Gastrocnemius medialis (tissue), 4 donors: ENCODE data around the gene DXO. TPM values are rescaled to one million over a fixed set of nuclear protein-coding genes. Genes with fewer than 3 reads are reported as not detected.

Experiments used
- ATAC-seq, 2 donors: fragments of 150-250 bp; one replicate each; pipeline ENCODE4 v1.9.1; 2016
- DNase-seq, 2 donors: peaks; one replicate each; pipeline ENCODE4 v3.0.0-alpha.2; 2019
- H3K27ac ChIP-seq, 4 donors: fragments of 200-600 bp; sonication (generic); 1 replicate in 1 of 4; 2 replicates in 3 of 4; pipeline ENCODE4 v1.5.1; 2016 to 2018; ENCODE audit warnings: mild to moderate bottlenecking in 2 of 4, moderate library complexity in 1 of 4
- H3K27me3 ChIP-seq, 3 donors: fragments of 200-600 bp; sonication (generic) in 2 of 3; 1 replicate in 1 of 3; 2 replicates in 2 of 3; pipeline versions ENCODE4 v1.5.1 to v1.6.0; 2016 to 2019; ENCODE audit warnings: mild to moderate bottlenecking in 1 of 3, moderate library complexity in 1 of 3
- H3K36me3 ChIP-seq, 2 donors: fragments of 200-600 bp; sonication (generic) in 1 of 2; one replicate each; pipeline ENCODE4 v1.5.1; 2017 to 2018
- H3K4me1 ChIP-seq, 2 donors: fragments of 200-600 bp; sonication (generic) in 1 of 2; one replicate each; pipeline ENCODE4 v1.5.1; 2016 to 2017; ENCODE audit warnings: mild to moderate bottlenecking in 2 of 2
- H3K4me3 ChIP-seq, 4 donors: fragments of 200-600 bp; sonication (generic) in 3 of 4; 1 replicate in 1 of 4; 2 replicates in 3 of 4; pipeline ENCODE4 v1.5.1; 2016 to 2019; ENCODE audit warnings: mild to moderate bottlenecking in 2 of 4
- H3K9me3 ChIP-seq, 3 donors: fragments of 200-600 bp; sonication (generic) in 2 of 3; 1 replicate in 1 of 3; 2 replicates in 2 of 3; pipeline ENCODE4 v1.5.1; 2016 to 2019
- POLR2A ChIP-seq, 2 donors: fragments of 450-650 bp; IDR thresholded peaks; one replicate each; pipeline ENCODE4 v1.6.1; 2017; ENCODE audit warnings: antibody characterized with exemption in 2 of 2, mild to moderate bottlenecking in 2 of 2, moderate library complexity in 2 of 2
- in situ Hi-C, 4 donors: fragments of 200-750 bp; cut with MboI; loops; one replicate each; pipeline versions ENCODE4 v1.15.0 to v1.8.0; 2017; ENCODE audit warnings: low sequenced_read_pairs in 4 of 4
- intact Hi-C: fragments of 100-400 bp; cut with DNase I; formaldehyde crosslinking; loops from one replicate; pipeline ENCODE4 v1.15.1; 2023; ENCODE audit warnings: low total_unique reads
- microRNA counts, 2 donors: library from miRNA; unstranded; fragments of <30 nt; microRNA quantifications; one replicate each; lab custom pipeline; 2016
- microRNA-seq, 2 donors: library from miRNA; unstranded; fragments of <30 nt; microRNA quantifications; one replicate each; pipeline ENCODE4, GENCODE V29; 2016; ENCODE audit warnings: borderline replicate concordance in 2 of 2
- total RNA-seq, 4 donors: library from RNA; depleted of rRNA; stranded (reverse); fragments of >200 nt; gene quantifications; one replicate each; pipeline versions ENCODE4 v1.1.0 to v1.2.3, GENCODE V29; 2016
- TF ChIP-seq, protein P1 (sequence below), 5 experiments: fragments of 450-650 bp in 3 of 5; fragments of 200-600 bp in 2 of 5; sonication (generic) in 2 of 5; IDR thresholded peaks in 4 of 5; conservative IDR thresholded peaks in 1 of 5; 1 replicate in 4 of 5; 2 replicates in 1 of 5; pipeline ENCODE4 v1.5.1; 2016 to 2019; ENCODE audit warnings: antibody characterized with exemption in 5 of 5, mild to moderate bottlenecking in 3 of 5, moderate library complexity in 3 of 5

Gene DXO
- total RNA-seq, 4 donors from 2014 or later: 5.8 to 11.5 (median 8.5) TPM

DNA sequence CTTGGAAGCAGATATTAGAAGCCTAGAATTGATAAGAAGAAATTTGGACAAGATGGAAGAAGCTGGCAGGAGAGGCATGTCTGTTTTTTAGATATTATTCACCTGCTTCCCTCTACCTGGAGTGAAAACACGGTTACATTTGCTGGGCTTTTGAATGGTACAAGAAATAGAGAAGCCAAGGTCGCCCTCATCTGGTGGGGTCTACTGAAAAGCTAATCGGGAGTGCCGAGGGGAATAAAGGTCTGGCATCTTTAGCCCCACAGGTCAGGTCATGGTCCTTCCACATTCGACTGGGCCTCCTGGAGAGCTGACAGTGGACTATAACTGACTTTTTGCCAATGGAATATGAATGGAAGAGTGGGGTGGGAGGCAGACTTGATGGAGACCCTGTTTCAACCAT, 49.0 kb downstream of the DXO start:
- no peak overlapping the region for H3K4me3 ChIP-seq
- H3K27me3 ChIP-seq: no peaks in the 10 kb centered on the region
- no peak for ATAC-seq
- in situ Hi-C loops: no loop called here
- intact Hi-C loops: no loop called here
- DNase-seq: no peak
- no peaks in the 10 kb centered on the region for H3K9me3 ChIP-seq
- TF ChIP-seq, protein P1, sequence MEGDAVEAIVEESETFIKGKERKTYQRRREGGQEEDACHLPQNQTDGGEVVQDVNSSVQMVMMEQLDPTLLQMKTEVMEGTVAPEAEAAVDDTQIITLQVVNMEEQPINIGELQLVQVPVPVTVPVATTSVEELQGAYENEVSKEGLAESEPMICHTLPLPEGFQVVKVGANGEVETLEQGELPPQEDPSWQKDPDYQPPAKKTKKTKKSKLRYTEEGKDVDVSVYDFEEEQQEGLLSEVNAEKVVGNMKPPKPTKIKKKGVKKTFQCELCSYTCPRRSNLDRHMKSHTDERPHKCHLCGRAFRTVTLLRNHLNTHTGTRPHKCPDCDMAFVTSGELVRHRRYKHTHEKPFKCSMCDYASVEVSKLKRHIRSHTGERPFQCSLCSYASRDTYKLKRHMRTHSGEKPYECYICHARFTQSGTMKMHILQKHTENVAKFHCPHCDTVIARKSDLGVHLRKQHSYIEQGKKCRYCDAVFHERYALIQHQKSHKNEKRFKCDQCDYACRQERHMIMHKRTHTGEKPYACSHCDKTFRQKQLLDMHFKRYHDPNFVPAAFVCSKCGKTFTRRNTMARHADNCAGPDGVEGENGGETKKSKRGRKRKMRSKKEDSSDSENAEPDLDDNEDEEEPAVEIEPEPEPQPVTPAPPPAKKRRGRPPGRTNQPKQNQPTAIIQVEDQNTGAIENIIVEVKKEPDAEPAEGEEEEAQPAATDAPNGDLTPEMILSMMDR (IDR thresholded peaks at IDR 0.05 in 4 of 5, conservative IDR thresholded peaks at IDR 0.05 in 1 of 5): no peak
- no peak for TF ChIP-seq POLR2A (IDR thresholded peaks at IDR 0.05)
- H3K36me3 ChIP-seq: no peaks in the 10 kb centered on the region
- H3K4me1 ChIP-seq: no peaks in the 10 kb centered on the region
- no peak overlapping the region for H3K27ac ChIP-seq

DNA sequence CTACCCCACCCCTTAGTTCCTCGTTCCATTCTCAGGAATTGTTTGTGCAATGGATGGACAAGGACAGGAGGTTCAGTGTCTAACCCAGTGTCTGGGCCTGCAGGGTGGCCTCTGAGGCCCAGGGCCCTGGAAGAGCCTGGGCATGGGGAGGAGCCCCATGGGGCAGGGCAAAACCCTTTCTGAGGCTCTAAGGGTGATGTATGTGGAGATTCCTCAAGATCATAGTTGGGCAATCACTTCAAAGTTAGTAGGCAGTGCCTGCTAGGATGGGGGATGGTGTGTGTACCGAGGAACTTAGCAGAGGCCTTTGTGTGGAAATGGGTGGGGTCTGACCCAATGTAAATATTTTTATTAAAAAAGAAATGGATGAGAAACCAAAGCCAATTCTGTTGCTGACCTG, 51.1 kb downstream of the DXO start:
- no peaks in the 10 kb centered on the region for H3K36me3 ChIP-seq
- DNase-seq (no peak), ATAC-seq (no peak)
- no peaks in the 10 kb centered on the region for H3K9me3 ChIP-seq
- H3K27ac ChIP-seq: no peak overlapping the region
- TF ChIP-seq POLR2A (IDR thresholded peaks at IDR 0.05): no peak
- TF ChIP-seq, protein P1 (IDR thresholded peaks at IDR 0.05 in 4 of 5, conservative IDR thresholded peaks at IDR 0.05 in 1 of 5): no peak
- H3K27me3 ChIP-seq: no peaks in the 10 kb centered on the region
- intact Hi-C loops (no loop called here), in situ Hi-C loops (no loop called here)
- no peak overlapping the region for H3K4me3 ChIP-seq
- H3K4me1 ChIP-seq: no peaks in the 10 kb centered on the region

MicroRNAs within 50 kb of the gene (microRNA counts, 767-probe panel; counts per million panel counts)
- 356 to 448 counts per million in 2 donors for microRNA hsa-miR-1236 (lab: Ali Mortazavi, UCI)

Small RNA genes within 50 kb of the gene (microRNA-seq; reads per million reads assigned to microRNA genes)
- gene MIR1236: 0 reads per million in 2 donors

Other genes starting within 250 kb of the DXO start
- gene MPIG6B, start 248.8 kb downstream of the DXO start, total RNA-seq: not detected
- 10 to 100 TPM; 10.6 to 24.2 (median 15.4) TPM for gene DDAH2, start 242.8 kb downstream of the DXO start, total RNA-seq
- 10 to 100 TPM; 20.9 to 41.3 (median 26.3) TPM for gene CLIC1, start 235.6 kb downstream of the DXO start, total RNA-seq
- 1 to 10 TPM in 3 of 4 donors, under 1 TPM in 1; 0.35 to 7.8 (median 1.6) TPM for gene MSH5, start 232.1 kb downstream of the DXO start, total RNA-seq
- not detected for gene SAPCD1, start 209.5 kb downstream of the DXO start, total RNA-seq
- 1 to 10 TPM; 2.0 to 7.8 (median 4.7) TPM for gene VWA7, start 194.8 kb downstream of the DXO start, total RNA-seq
- 100 to 1,000 TPM in 1 of 4 donors, 10 to 100 TPM in 3; 39.2 to 102 (median 67.4) TPM for gene VARS1, start 176.4 kb downstream of the DXO start, total RNA-seq
- gene LSM2, start 165.2 kb downstream of the DXO start, total RNA-seq: 10 to 100 TPM; 25.1 to 43.7 (median 32.9) TPM
- gene HSPA1L, start 156.9 kb downstream of the DXO start, total RNA-seq: 1 to 10 TPM; 1.1 to 7.1 (median 3.5) TPM
- gene HSPA1A, start 156.6 kb downstream of the DXO start, total RNA-seq: 100 to 1,000 TPM in 2 of 4 donors, 10 to 100 TPM in 2; 85.8 to 205 (median 111) TPM
- 100 to 1,000 TPM in 2 of 4 donors, 10 to 100 TPM in 2; 71.5 to 178 (median 112) TPM for gene HSPA1B, start 144.4 kb downstream of the DXO start, total RNA-seq
- gene NEU1, start 109.3 kb downstream of the DXO start, total RNA-seq: 10 to 100 TPM; 20.8 to 42.7 (median 38.1) TPM
- gene SLC44A4, start 93.1 kb downstream of the DXO start, total RNA-seq: 1 to 10 TPM in 1 of 4 donors, not detected in 3; 1.6 TPM
- gene EHMT2, start 74.4 kb downstream of the DXO start, total RNA-seq: 10 to 100 TPM in 3 of 4 donors, 1 to 10 TPM in 1; 8.4 to 17.5 (median 13.0) TPM
- under 1 TPM in 1 of 4 donors, not detected in 3; 0.26 TPM for gene ZBTB12, start 70.1 kb downstream of the DXO start, total RNA-seq
- 1 to 10 TPM; 2.7 to 4.9 (median 3.6) TPM for gene C2, start 44.4 kb downstream of the DXO start, total RNA-seq
- gene CFB, start 26.0 kb downstream of the DXO start, total RNA-seq: 10 to 100 TPM in 1 of 4 donors, 1 to 10 TPM in 3; 1.0 to 13.8 (median 6.1) TPM
- 10 to 100 TPM; 58.1 to 88.6 (median 78.7) TPM for gene NELFE, start 13.2 kb downstream of the DXO start, total RNA-seq
- 10 to 100 TPM; 21.2 to 51.9 (median 22.7) TPM for gene SKIC2, start 13.0 kb downstream of the DXO start, total RNA-seq
- 1 to 10 TPM; 4.3 to 7.8 (median 6.2) TPM for gene C4A, start 9.9 kb upstream of the DXO start, total RNA-seq
- 1 to 10 TPM; 2.6 to 8.6 (median 6.9) TPM for gene C4B, start 42.7 kb upstream of the DXO start, total RNA-seq
- under 1 TPM in 2 of 4 donors, not detected in 2; 0.16 to 0.41 TPM for gene CYP21A2, start 66.3 kb upstream of the DXO start, total RNA-seq
- gene TNXB, start 137.2 kb upstream of the DXO start, total RNA-seq: 10 to 100 TPM; 12.0 to 37.0 (median 33.5) TPM
- 10 to 100 TPM in 2 of 4 donors, 1 to 10 TPM in 2; 6.8 to 18.4 (median 9.5) TPM for gene ATF6B, start 156.1 kb upstream of the DXO start, total RNA-seq
- 1 to 10 TPM; 2.6 to 6.0 (median 3.9) TPM for gene FKBPL, start 158.2 kb upstream of the DXO start, total RNA-seq
- gene PRRT1, start 179.8 kb upstream of the DXO start, total RNA-seq: under 1 TPM in 1 of 4 donors, not detected in 3; 0.49 TPM
- gene PPT2, start 182.0 kb upstream of the DXO start, total RNA-seq: 10 to 100 TPM; 16.2 to 72.7 (median 21.4) TPM
- gene EGFL8, start 192.5 kb upstream of the DXO start, total RNA-seq: 1 to 10 TPM in 3 of 4 donors, under 1 TPM in 1; 0.80 to 7.1 (median 4.2) TPM
- gene AGPAT1, start 203.9 kb upstream of the DXO start, total RNA-seq: 10 to 100 TPM; 32.0 to 58.7 (median 42.0) TPM
- 10 to 100 TPM; 54.6 to 98.3 (median 78.1) TPM for gene RNF5, start 206.3 kb upstream of the DXO start, total RNA-seq
- 1 to 10 TPM in 1 of 4 donors, not detected in 3; 1.9 TPM for gene AGER, start 212.1 kb upstream of the DXO start, total RNA-seq
- 10 to 100 TPM; 24.3 to 37.6 (median 33.6) TPM for gene PBX2, start 218.1 kb upstream of the DXO start, total RNA-seq
- 1 to 10 TPM in 3 of 4 donors, not detected in 1; 2.2 to 2.9 (median 2.3) TPM for gene GPSM3, start 220.5 kb upstream of the DXO start, total RNA-seq